NCI-H1105 treated with DMSO at 0.1 percent for 48 hours (cell line): ENCODE data around the gene BTBD7.

Experiments used
- DNase-seq: peaks from one replicate; lab custom pipeline; 2025; lab: John Stamatoyannopoulos, UW

Gene BTBD7

GRCh38 chr14:93330609-93331000 lies 2.2 kb downstream of the BTBD7 start:
- no peak for DNase-seq

GRCh38 chr14:93329965-93330608 lies 2.7 kb downstream of the BTBD7 start:
- DNase-seq = no peak

GRCh38 chr14:93328546-93328945 lies 4.3 kb downstream of the BTBD7 start:
- DNase-seq = no peak

GRCh38 chr14:93326196-93326595 lies 6.6 kb downstream of the BTBD7 start:
- DNase-seq = no peak

GRCh38 chr14:93323600-93324174 lies 9.1 kb downstream of the BTBD7 start:
- DNase-seq = no peak

GRCh38 chr14:93322929-93323599 lies 9.8 kb downstream of the BTBD7 start:
- DNase-seq = no peak

- no peak for DNase-seq
These were observed 12.3 kb downstream of the BTBD7 start for GRCh38 chr14:93320489-93320888.

- no peak for DNase-seq
These were observed 12.9 kb downstream of the BTBD7 start for GRCh38 chr14:93319958-93320357.

- DNase-seq = no peak
These were observed 13.3 kb downstream of the BTBD7 start for GRCh38 chr14:93319494-93319893.

- DNase-seq = no peak
These were observed 13.9 kb downstream of the BTBD7 start for GRCh38 chr14:93318927-93319326.

- DNase-seq = no peak
These were observed 14.7 kb downstream of the BTBD7 start for GRCh38 chr14:93317875-93318807.

GRCh38 chr14:93317210-93317874 lies 15.5 kb downstream of the BTBD7 start:
- DNase-seq = no peak

GRCh38 chr14:93316716-93317115 lies 16.1 kb downstream of the BTBD7 start:
- DNase-seq = no peak

- DNase-seq = no peak
These were observed 17.3 kb downstream of the BTBD7 start for GRCh38 chr14:93315575-93315974.

GRCh38 chr14:93311082-93311481 lies 21.8 kb downstream of the BTBD7 start:
- DNase-seq = no peak

GRCh38 chr14:93309427-93309966 lies 23.3 kb downstream of the BTBD7 start:
- no peak for DNase-seq

GRCh38 chr14:93308686-93309345 lies 24.0 kb downstream of the BTBD7 start:
- no peak for DNase-seq

- no peak for DNase-seq
These were observed 26.0 kb downstream of the BTBD7 start for GRCh38 chr14:93306812-93307211.

- DNase-seq = no peak
These were observed 27.0 kb downstream of the BTBD7 start for GRCh38 chr14:93305725-93306418.

- no peak for DNase-seq
These were observed 28.1 kb downstream of the BTBD7 start for GRCh38 chr14:93304771-93305170.
